ENCODE results near the gene GAS7. TPM values are rescaled to one million over a fixed set of nuclear protein-coding genes. Genes with fewer than 3 reads are reported as not detected.

Gene GAS7
- total and polyA plus RNA-seq, 10 of the 15 experiments (the other 5 are each of a cell fraction or from before 2014, with no cell fraction given) = 2.3 to 53.4 (median 24.0) TPM

GRCh38 chr17:10207153-10207552 lies 8.7 kb upstream of the GAS7 start (continued):
- TF ChIP-seq REST (IDR thresholded peaks at IDR 0.05; ENCODE audit: low read depth, low read length) (no peak), ZBED1 (IDR thresholded peaks at IDR 0.05; ENCODE audit: borderline replicate concordance) (no peak), FOXK2 (IDR thresholded peaks at IDR 0.05) (no peak), RCOR1 (conservative IDR thresholded peaks at IDR 0.05; ENCODE audit: low read depth, low read length) (no peak)

GRCh38 chr17:10205549-10206185 lies 7.3 kb upstream of the GAS7 start:
- ChIA-PET SMC1A (ENCODE audit: uncharacterized antibody, unreplicated experiment) (no interaction called here), RAD21 (ENCODE audit: unreplicated experiment) (no interaction called here), CTCF (no interaction called here), POLR2A (no interaction called here)
- Histone ChIP-seq H3K4me1 (ENCODE audit: control insufficient read depth, insufficient read depth, low read length) (no peaks in the 10 kb centered on the region), H3K4me3 (no peak overlapping the region), H3K9me3 (replicated peaks; ENCODE audit: control insufficient read depth, insufficient read depth, low read length) (peaks cover 19% of the 10 kb centered on the region), H3K27me3 (replicated peaks in 1 of 2; ENCODE audit: control insufficient read depth in 2 of 2, insufficient read depth in 2 of 2, low read length in 1 of 2) (no peaks in the 10 kb centered on the region), H3K36me3 (ENCODE audit: control insufficient read depth in 2 of 2, insufficient read depth in 2 of 2, low read length in 1 of 2) (no peaks in the 10 kb centered on the region; a peak in 1 of 4 replicates), H3K79me2 (ENCODE audit: control insufficient read depth, insufficient read depth, low read length) (no peaks in the 10 kb centered on the region), H3K9ac (ENCODE audit: control insufficient read depth, insufficient read depth, low read length) (no peak overlapping the region), H2AFZ (ENCODE audit: control insufficient read depth, low read depth, low read length) (no peak overlapping the region), H4K20me1 (ENCODE audit: control insufficient read depth, insufficient read depth) (no peaks in the 10 kb centered on the region), H3K27ac (ENCODE audit: control insufficient read depth, insufficient read depth) (no peak overlapping the region), H3K4me2 (ENCODE audit: control insufficient read depth, insufficient read depth) (no peak overlapping the region)
- WGBS (ENCODE audit: insufficient coverage, insufficient replicate concordance, low lambda C conversion rate, missing lambda C conversion rate) = 29% methylated on average over 2 of the region's 2 CpGs
- intact Hi-C loops (cut with micrococcal nuclease; ENCODE audit: unreplicated experiment) (no loop called here), in situ Hi-C loops (cut with MboI) (no loop called here)
- no peak for TF ChIP-seq NFIC (IDR thresholded peaks at IDR 0.05; ENCODE audit: low read depth, low read length)
- no peak for TF ChIP-seq FOXM1 (IDR thresholded peaks at IDR 0.05; ENCODE audit: low read depth, low read length)
- no peak for TF ChIP-seq RUNX3 (IDR thresholded peaks at IDR 0.05; ENCODE audit: low read length)
- no peak for TF ChIP-seq ZNF24 (IDR thresholded peaks at IDR 0.05)
- no peak for TF ChIP-seq FOS (IDR thresholded peaks at IDR 0.05; ENCODE audit: borderline replicate concordance, extremely low read depth, insufficient read length)
- no peak for TF ChIP-seq SKIL (IDR thresholded peaks at IDR 0.05; ENCODE audit: low read depth, poor library complexity, severe bottlenecking)
- no peak for TF ChIP-seq PAX5 (IDR thresholded peaks at IDR 0.05; ENCODE audit: borderline replicate concordance, low read depth, low read length)
- no peak for TF ChIP-seq ZNF592 (IDR thresholded peaks at IDR 0.05)
- FAIRE-seq (no peak), ATAC-seq (no peak; the same call in 2 of the 3 replicates), DNase-seq (ENCODE audit: low read depth, low spot score) (peak; percentile 30)
- BruUV-seq (replicated peaks) = no TSS peak
